ENCODE measurements around the gene OGFRL1. TPM values are rescaled to one million over a fixed set of nuclear protein-coding genes. Genes with fewer than 3 reads are reported as not detected.

OGFRL1 gene
- total and polyA plus RNA-seq, 4 donors, result 0.71 to 9.3 (median 3.3) TPM

- Histone ChIP-seq H3K27ac (ENCODE audit: low read depth in 1 of 2, low read length in 2 of 2) (no peak overlapping the region), H3K9me3 (ENCODE audit: control insufficient read depth in 4 of 4, low read length in 3 of 4) (peaks cover 0 to 4% (median 3%) of the 10 kb centered on the region in 4 donors), H3K27me3 (ENCODE audit: control insufficient read depth in 4 of 4, insufficient read depth in 4 of 4, low read length in 3 of 4) (no peaks in the 10 kb centered on the region), H3K4me1 (ENCODE audit: control insufficient read depth in 4 of 4, insufficient read depth in 4 of 4, low read length in 3 of 4) (no peaks in the 10 kb centered on the region), H3K9ac (ENCODE audit: low read depth in 1 of 2, low read length in 2 of 2) (no peak overlapping the region), H3K4me3 (ENCODE audit: low read depth in 1 of 3, low read length in 3 of 3) (no peak overlapping the region), H3K36me3 (ENCODE audit: control insufficient read depth in 4 of 4, insufficient read depth in 3 of 4, low read depth in 1 of 4, low read length in 3 of 4) (peaks cover 0 to 2% (median 0%) of the 10 kb centered on the region in 4 donors)
- WGBS, result 92% methylated on average over 2 of the region's 2 CpGs
- DNase-seq (ENCODE audit: low spot score), result no peak
- TF ChIP-seq HNF4G (IDR thresholded peaks at IDR 0.05), result no peak
- TF ChIP-seq TAF1 (conservative IDR thresholded peaks at IDR 0.05), result no peak
- no peak for TF ChIP-seq YY1 (IDR thresholded peaks at IDR 0.05)
- no peak for TF ChIP-seq FOXA2 (IDR thresholded peaks at IDR 0.05)
- TF ChIP-seq ZBTB33 (IDR thresholded peaks at IDR 0.05), result no peak
- TF ChIP-seq GABPA (IDR thresholded peaks at IDR 0.05 in 1 of 2, conservative IDR thresholded peaks at IDR 0.05 in 1 of 2), result no peak
- TF ChIP-seq NR2F2 (IDR thresholded peaks at IDR 0.05), result no peak
- TF ChIP-seq MAX (IDR thresholded peaks at IDR 0.05), result no peak
- no peak for TF ChIP-seq RXRA (IDR thresholded peaks at IDR 0.05)
- TF ChIP-seq RAD21 (IDR thresholded peaks at IDR 0.05), result no peak
- no peak for TF ChIP-seq ATF3 (IDR thresholded peaks at IDR 0.05)
- no peak for TF ChIP-seq JUND (IDR thresholded peaks at IDR 0.05)
- no peak for TF ChIP-seq SP1 (IDR thresholded peaks at IDR 0.05)
- no peak for TF ChIP-seq REST (IDR thresholded peaks at IDR 0.05)
- TF ChIP-seq FOXA1 (IDR thresholded peaks at IDR 0.05), result no peak
- no peak for TF ChIP-seq EGR1 (IDR thresholded peaks at IDR 0.05; ENCODE audit: low read depth in 2 of 2)
- TF ChIP-seq HNF4A (conservative IDR thresholded peaks at IDR 0.05), result no peak
- no peak for TF ChIP-seq CTCF (IDR thresholded peaks at IDR 0.05; ENCODE audit: low read depth, low read length, missing input control)
Observed at GRCh38 chr6:71246596-71246995, 42.0 kb upstream of the OGFRL1 start.

All from liver (tissue), 9 donors.